Measurements from ENCODE around the gene KDELR1.

KDELR1 gene

DNA sequence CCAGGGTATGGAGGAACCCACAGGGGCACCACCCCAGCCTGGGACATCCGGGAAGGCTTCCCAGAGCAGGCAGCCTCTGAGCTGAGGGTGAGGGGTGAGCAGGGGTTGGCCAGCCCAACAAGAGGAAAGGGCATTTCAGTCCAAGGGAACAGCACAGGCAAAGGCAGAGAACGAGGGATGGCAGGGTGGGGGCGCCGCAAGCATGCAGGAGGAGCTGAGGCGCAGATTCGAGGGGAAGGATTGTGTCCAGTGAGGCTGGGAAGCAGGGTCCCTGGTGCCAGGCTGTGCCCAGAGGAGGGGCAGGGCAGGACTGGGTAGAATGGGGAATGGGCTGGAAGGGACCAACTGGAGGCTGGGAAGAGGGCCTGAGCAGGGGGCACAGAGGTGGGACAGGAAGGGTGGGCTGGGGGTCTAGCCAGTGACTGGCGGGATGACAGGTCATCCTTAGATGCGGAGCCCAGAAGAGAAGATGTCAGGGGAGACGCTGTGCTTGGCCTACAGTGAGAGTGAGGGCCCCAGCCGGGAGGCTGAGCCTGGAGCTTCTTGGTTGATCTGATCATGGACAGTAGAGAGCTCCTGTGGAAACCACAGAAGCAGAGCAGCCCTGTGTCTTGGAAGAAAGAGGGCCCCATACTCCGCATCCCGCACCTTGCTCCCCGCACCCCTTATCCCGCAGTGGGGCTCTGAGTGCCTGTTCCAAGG lies 52.4 kb downstream of the KDELR1 start:
- DNase-seq: no peak

DNA sequence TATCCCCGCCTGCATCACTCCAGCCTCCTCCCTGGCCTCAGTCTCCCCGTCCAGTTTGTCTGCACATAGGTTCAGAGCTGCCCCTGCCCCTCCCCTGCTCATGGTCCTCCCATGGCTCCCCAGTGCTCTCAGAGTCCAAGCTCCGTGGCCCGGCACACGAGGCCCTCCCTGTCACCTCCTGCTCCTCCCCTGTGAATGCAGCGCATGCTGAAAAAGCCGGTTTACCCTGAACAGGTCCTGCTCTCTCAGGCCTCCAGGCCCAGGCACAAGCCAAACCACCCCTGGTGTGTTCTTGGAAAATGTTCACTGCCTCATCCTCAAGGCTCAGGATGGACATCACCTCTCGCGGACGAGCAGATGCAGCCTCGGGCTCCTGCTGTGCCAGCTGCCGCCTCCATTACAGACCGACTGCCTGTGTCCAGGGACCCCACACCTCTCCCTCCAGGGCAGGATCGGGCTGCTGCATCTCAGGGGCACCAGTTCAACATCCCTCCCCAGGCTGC lies 53.0 kb downstream of the KDELR1 start:
- no peak for DNase-seq

DNA sequence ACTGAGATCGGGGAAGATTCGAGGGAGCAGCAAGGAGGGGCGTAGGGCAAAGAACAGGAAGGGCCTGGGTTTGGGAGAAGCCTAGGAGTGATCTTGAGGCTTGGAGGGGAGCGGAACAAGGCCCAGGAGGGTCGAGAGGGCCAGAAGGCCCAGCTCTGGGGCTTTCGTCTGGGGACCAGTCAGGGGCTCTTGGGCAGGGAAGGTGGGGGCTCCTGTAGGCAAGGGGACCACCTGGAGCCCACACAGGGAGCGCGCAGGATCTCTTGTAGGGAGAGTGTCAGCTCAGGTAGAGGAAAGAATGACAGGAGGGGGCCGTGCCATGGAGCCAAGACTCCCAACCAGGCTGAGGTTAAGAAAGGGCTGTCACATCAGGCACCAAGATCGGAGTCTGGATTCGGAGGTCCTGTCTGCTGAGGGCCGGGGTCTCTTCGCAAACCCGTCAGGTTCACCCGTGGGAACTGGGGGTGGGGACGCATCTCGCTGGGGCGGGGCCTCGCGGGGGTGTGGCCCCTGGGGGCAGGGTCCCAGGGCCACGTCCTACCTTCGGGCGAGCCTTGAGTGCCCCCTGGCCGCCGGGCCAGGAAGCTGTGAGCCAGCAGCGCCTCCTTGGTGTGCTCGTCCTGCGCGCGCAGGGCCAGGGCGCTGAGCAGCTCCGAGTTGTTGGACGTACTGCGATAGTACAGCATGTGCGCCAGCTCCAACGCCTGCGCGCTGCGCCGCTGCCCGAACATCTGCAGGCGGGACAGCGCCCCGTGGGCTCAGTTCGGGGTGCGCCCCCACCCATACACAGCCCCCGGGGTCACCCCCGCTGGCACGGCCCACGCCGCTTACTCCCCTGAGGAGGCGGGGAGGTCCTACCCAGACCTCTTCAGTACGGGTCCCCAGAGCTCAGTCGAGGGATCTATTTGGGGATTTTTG lies 57.6 kb downstream of the KDELR1 start:
- DNase-seq: peak; percentile 50

- peak; percentile 98 for DNase-seq
Measured at GRCh38 chr19:48332662-48333466, 58.5 kb downstream of the KDELR1 start.
